Dedifferentiated amniotic fluid mesenchymal stem cell (primary cell): Measurements from ENCODE around the gene TXLNB.
"Not testable (repeated sequence)": the region's sequence is repeated elsewhere in the genome, so short reads cannot be mapped to it uniquely, and the experiment has no call there.

ENCODE experiments used
- DNase-seq: peaks from one replicate; pipeline ENCODE4 v3.0.0-alpha.2; 2016; ENCODE audit errors: extremely low spot score

TXLNB gene

DNA sequence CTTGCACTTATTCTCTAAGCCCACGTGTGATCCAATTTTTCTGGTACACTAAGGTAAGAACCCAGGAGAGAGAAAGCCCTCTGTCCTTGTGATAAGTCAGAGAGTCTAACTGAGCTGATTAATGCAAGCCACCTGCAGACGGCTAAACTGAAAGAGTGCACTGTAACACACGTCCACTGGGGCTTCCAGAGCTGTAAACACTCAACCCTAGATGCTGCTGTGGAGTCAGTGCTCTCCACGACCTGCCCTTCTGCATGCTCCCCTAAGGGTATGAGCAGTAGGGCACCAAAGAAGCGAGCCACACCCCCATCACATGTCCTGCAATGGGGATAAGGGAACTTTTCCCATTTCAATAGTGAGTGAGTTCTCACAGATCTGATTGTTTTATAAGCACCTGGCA is 55.7 kb downstream of the TXLNB start:
- no peak for DNase-seq

DNA sequence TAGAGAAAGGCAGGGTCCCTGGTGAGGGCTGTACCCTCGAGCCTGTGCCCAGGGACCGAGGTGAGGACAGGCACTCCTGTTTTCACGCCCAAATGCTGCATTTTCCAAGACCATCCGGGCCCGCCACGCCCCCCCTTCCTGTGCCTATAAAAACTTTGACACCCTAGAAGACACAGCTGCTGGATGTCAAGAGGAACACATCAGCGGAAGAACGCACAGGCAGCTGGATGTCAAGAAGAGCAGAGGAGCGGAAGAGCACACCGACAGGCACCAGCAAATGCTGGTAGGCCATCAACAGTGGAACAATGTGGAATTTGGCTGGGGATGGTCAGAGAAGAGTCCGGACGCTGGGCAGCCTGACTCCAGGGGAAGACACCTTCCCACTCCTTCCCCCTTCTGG is 56.1 kb downstream of the TXLNB start:
- no peak for DNase-seq

DNA sequence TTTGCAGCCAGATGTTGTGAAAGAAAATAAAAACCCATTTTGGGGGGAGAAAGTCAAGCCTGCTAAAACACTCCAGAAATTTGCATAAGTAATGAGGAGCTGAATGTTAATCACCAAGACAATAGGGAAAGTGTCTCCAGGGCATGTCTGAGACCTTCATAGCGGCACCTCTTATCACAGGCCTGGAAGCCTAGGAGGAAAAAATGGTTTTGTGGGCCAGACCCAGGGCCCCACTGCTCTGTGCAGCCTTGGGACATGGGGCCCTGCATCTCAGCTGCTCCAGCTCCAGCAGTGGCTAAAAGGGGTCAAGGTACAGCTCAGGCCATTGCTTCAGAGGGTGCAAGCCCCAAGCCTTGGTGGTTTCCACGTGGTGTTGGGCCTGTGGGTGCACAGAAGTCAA is 57.6 kb downstream of the TXLNB start:
- not testable (repeated sequence) for DNase-seq

DNA sequence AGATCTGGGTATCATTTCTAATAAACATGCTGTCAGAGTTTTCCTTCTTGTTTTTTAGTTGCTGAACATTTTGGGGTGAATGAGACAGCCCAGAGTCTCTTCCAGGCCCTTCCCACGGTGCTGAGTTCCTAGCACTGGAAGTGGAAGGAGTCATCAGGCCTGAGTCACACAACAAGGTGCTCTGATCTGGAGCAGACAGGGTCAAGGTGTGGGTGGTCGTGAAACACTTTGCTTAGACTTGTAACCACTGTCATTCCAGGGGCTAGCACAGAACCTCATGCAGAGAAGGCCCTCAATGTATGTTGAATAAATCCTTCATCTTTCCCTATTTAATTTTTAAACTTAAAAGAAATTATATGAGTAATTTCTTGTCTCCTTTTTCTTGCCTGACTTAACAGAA is 60.6 kb downstream of the TXLNB start:
- DNase-seq, result no peak

DNA sequence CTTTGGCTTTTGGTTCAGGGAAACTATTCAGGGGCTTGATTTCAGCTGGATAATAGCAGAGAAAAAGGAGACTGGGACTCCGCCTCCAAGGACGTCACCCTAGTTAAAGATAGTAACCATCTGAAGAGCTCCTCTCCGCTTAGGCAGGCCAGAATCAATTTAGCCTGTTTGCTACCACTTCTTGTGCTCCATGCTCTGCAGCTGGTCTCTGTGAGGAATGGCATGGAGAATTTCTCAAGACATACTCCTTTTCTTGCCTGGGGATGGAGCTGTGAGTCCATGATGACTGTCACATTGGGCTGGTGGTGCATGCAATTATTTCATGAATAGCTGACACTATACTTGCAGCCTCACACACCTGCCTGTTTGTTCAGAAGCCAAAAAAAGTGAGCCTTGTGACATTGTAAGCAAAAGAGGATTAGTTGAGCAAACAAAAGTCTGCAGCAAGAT is 61.4 kb downstream of the TXLNB start:
- DNase-seq, result no peak

DNA sequence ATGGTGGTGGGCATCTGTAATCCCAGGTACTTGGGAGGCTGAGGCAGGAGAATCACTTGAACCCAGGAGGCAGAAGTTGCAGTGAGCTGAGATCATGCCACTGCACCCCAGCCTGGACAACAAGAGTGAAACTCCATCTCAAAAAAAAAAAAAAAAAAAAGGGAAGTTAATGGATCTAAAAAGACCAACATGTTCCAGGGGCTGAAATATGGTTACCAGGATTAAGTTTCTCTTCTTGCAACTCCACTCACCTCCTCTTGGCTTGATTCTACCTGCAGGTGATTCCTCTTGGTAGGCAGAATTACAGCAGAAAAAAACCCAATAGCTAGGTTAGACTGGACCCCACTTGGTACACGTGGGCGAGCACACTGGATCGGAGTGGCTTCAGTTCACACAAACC is 63.4 kb downstream of the TXLNB start:
- DNase-seq, result not testable (repeated sequence)

DNA sequence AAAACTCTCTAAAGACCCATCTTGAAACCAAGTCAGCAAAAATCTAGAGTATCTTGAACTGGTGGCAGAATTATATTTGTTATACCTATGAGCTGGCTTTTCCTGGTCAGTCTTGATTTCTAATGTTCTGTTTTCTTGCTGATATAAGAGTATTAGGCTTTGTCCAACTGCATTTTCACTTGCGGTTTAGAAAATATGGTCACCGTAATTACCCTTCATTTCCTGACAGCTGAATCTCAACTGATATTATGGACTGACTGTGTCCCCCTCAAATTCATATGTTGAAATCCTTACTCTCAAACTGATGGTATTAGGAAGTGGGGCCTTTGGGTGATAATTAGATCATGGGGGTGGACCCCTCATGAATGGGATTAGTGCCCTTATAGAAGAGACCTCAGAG is 72.1 kb downstream of the TXLNB start:
- DNase-seq, result no peak

DNA sequence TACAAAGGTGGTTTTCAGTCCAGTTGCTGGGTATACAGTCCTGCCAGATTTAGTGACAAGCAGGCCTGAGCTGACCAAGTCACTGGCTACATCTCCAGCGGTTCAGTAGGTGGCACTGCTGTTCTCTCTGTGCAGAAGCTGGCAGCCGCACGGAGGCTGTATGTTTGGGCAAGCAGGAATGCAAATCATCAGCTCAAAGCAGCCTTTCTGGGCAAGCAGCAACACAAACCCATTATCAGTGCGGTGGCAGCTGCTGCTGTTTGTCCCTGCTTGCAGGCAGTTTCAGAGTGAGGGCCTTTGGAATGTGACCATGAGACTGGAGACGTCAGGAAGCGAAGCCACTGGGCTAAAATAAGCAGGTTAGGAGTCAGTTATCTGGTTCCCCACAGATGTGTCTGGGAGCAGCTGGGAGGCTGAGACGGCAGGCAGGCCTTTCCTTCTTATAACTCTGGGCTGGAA is 72.5 kb downstream of the TXLNB start:
- peak; percentile 90 for DNase-seq

DNA sequence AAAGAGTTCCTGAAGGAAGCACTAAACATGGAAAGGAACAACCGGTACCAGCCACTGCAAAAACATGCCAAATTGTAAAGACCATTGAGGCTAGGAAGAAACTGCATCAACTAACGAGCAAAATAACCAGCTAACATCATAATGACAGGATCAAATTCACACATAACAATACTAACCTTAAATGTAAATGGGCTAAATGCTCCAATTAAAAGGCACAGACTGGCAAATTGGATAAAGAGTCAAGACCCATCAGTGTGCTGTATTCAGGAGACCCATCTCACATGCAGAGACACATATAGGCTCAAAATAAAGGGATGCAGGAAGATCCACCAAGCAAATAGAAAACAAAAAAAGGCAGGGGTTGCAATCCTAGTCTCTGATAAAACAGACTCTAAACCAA is 79.3 kb downstream of the TXLNB start:
- DNase-seq, result not testable (repeated sequence)

DNA sequence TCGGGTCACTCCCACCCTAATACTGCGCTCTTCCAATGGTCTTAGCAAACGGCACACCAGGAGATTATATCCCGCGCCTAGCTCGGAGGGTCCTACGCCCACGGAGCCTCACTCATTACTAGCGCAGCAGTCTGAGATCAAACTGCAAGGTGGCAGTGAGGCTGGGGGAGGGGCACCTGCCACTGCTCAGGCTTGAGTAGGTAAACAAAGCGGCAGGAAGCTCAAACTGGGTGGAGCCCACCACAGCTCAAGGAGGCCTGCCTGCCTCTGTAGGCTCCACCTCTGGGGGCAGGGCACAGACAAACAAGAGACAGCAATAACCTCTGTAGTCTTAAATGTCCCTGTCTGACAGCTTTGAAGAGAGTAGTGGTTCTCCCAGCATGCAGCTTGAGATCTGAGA is 81.0 kb downstream of the TXLNB start:
- DNase-seq, result not testable (repeated sequence)

DNA sequence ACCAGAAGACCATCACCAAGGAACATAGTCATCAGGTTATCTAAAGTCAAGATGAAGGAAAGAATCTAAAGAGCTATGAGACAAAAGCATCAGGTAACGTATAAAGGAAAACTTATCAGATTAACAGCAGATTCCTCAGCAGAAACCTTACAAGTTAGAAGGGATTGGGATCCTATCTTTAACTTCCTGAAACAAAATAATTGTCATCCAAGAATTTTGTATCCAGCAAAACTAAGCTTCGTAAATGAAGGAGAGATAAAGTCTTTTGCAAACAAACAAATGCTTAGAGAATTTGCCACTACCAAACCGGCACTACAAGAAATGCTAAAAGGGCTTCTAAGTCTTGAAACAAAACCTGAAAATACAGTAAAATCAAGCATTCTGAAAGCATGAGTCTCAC is 86.0 kb downstream of the TXLNB start:
- no peak for DNase-seq

DNA sequence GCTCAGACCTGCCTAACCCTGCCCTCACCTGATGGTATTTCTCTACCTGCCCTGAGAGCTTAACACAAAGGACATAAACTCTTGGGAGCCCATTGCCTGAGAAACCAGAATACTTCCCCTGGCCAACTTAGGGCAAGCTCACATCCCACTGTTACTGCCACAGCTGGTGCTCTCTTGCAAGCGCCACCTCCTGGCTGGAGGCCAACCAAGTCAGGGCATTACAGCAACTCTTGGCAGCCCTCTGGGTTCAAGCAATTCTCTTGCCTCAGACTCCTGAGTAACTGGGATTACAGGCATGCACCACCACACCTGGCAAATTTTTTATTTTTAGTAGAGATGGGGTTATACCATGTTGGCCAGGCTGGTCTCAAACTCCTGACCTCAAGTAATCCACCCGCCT is 86.8 kb downstream of the TXLNB start:
- DNase-seq, result no peak

DNA sequence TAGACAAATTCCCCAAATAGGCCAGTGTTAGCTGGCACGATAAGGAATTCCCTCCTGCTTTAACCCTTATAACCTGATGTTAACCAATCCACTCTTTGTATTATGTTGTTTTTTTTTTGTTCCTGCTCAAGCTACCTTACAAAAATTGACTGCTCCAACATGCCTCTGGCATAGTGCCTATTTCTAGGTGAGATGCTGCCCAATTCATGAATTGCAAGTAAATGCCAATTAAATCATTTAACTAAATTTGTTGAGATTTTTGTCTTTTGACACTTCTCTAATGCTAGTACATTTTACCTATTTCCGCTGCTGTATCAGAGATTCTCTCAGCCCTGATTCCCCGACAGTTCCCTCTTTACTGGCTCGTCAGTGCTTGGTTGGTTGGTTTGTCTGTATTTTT is 90.4 kb downstream of the TXLNB start:
- DNase-seq, result no peak

DNA sequence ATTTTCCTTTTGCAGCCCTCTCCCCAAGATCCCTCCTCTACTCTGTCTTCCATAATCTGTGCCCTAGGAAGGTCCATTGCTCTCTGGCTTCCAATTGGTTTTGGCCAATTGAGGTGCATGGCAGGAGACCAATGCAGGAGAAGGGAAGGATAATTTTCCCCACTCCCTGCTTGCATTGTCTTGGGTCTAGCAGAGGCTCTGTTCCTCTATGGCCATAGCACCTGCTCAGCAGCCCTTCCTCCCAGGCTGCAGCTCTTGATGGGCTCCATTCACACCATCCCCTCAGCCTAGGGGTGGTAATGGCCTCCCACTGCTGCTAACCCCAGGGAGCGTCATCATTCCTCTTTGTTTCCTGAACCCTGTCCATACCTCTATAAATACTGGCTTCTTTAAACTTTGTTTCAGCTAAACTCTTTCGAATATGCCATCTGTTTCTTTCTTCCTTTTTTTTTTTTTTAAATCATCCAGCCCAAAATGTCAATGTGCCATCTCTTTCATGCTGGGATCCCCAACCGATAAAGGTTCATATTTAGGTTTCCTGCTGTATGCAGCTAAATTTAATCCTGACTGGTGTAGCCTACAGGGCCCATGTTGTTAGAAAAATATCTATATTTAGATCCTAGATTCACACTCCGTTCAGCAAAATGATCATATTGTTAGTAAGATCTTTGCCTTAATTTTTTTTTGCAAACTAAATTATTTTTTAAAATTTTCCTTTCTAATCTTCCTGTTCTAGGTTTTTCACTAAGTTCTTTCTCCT is 93.1 kb downstream of the TXLNB start:
- DNase-seq, result no peak

DNA sequence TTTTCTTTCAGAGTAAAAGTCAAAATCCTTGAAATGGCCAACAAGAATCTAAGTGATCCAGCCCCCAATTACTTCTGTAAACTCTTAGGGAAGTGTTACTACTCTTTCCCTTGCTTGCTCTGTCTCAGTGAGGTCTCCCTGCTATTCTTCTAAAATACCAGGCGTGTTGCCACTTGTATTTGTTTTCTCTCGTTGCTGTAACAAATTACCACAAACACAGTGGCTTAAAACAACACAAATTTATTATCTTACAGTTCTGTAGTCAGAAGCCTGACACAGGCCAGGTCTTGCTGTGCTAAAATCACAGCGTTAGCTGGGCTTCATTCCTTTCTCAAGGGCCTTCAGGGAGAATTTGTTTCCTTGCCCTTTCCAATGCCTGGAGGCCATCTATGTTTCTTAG is 97.1 kb downstream of the TXLNB start:
- DNase-seq, result no peak
